Neuronal stem cell (in vitro differentiated cells): Measurements from ENCODE around the gene ZFR.
"Not testable (repeated sequence)": the region's sequence is repeated elsewhere in the genome, so short reads cannot be mapped to it uniquely, and the experiment has no call there.

Experiments used
- DNase-seq: peaks from one replicate; pipeline ENCODE4 v3.0.0-alpha.2; 2013; ENCODE audit warnings: low spot score
- H2AFZ ChIP-seq: one replicate; pipeline ENCODE4 v1.6.1; 2013; ENCODE audit warnings: mild to moderate bottlenecking, low read length, inconsistent platforms
- H2AK5ac ChIP-seq: 2 replicates; pipeline ENCODE4 v1.6.1; 2013; ENCODE audit warnings: low read depth, mild to moderate bottlenecking, inconsistent platforms, low read length, moderate library complexity, mixed read lengths
- H2BK120ac ChIP-seq: 2 replicates; pipeline ENCODE4 v1.6.1; 2013; ENCODE audit warnings: low read depth, mild to moderate bottlenecking, inconsistent platforms, low read length, moderate library complexity, mixed read lengths
- H2BK12ac ChIP-seq: one replicate; pipeline ENCODE4 v1.6.1; 2013; ENCODE audit warnings: low read length, inconsistent platforms
- H2BK15ac ChIP-seq: 2 replicates; pipeline ENCODE4 v1.6.1; 2013; ENCODE audit warnings: mild to moderate bottlenecking, low read length, inconsistent platforms, mixed read lengths
- H2BK5ac ChIP-seq: one replicate; pipeline ENCODE4 v1.6.1; 2013; ENCODE audit warnings: inconsistent platforms, mild to moderate bottlenecking, low read length, moderate library complexity
- H3K14ac ChIP-seq: one replicate; pipeline ENCODE4 v1.6.1; 2013; ENCODE audit warnings: low read length, inconsistent platforms
- H3K18ac ChIP-seq: 2 replicates; pipeline ENCODE4 v1.6.1; 2013; ENCODE audit warnings: low read length, inconsistent platforms
- H3K23ac ChIP-seq: 2 replicates; pipeline ENCODE4 v1.6.1; 2013; ENCODE audit warnings: low read depth, mild to moderate bottlenecking, mixed read lengths, low read length, inconsistent platforms; ENCODE audit not compliant: poor library complexity
- H3K27ac ChIP-seq: replicated peaks from 3 replicates; pipeline ENCODE4 v1.5.1; 2013; ENCODE audit warnings: low read length, inconsistent platforms
- H3K27me3 ChIP-seq, 3 experiments: 2 replicates each; pipeline ENCODE4 v1.6.1; 2013; ENCODE audit warnings: low read length in 3 of 3, mild to moderate bottlenecking in 2 of 3, inconsistent platforms in 1 of 3, low read depth in 1 of 3, mixed read lengths in 1 of 3, moderate library complexity in 1 of 3; ENCODE audit not compliant: control insufficient read depth in 3 of 3, insufficient read depth in 3 of 3
- H3K36me3 ChIP-seq, 2 donors: replicated peaks in 1 of 2; 2 replicates each; pipeline ENCODE4 v1.6.1; 2013; ENCODE audit warnings: low read length in 2 of 2; ENCODE audit not compliant: control insufficient read depth in 2 of 2, insufficient read depth in 2 of 2
- H3K4ac ChIP-seq: 2 replicates; pipeline ENCODE4 v1.6.1; 2013; ENCODE audit warnings: inconsistent platforms, mild to moderate bottlenecking, low read length, moderate library complexity
- H3K4me1 ChIP-seq, 2 donors: 1 replicate in 1 of 2; 2 replicates in 1 of 2; pipeline ENCODE4 v1.6.1; 2013; ENCODE audit warnings: low read length in 2 of 2, low read depth in 1 of 2; ENCODE audit not compliant: control insufficient read depth in 2 of 2, insufficient read depth in 1 of 2
- H3K4me2 ChIP-seq: one replicate; pipeline ENCODE4 v1.6.1; 2013; ENCODE audit warnings: mild to moderate bottlenecking, low read length, inconsistent platforms; ENCODE audit not compliant: insufficient read depth, poor library complexity, severe bottlenecking
- H3K4me3 ChIP-seq, 2 donors: 2 replicates each; pipeline ENCODE4 v1.5.1; 2013; ENCODE audit warnings: low read length in 2 of 2, mild to moderate bottlenecking in 2 of 2, inconsistent platforms in 1 of 2, moderate library complexity in 1 of 2
- H3K79me1 ChIP-seq: one replicate; pipeline ENCODE4 v1.6.1; 2013; ENCODE audit warnings: low read depth, mild to moderate bottlenecking, inconsistent platforms, low read length, moderate library complexity
- H3K9ac ChIP-seq: one replicate; pipeline ENCODE4 v1.6.1; 2013; ENCODE audit warnings: mild to moderate bottlenecking, low read depth, low read length, inconsistent platforms; ENCODE audit not compliant: poor library complexity
- H3K9me3 ChIP-seq, 2 donors: replicated peaks in 1 of 2; 2 replicates each; pipeline versions ENCODE3 to v1.6.1; 2013; ENCODE audit warnings: low read length in 2 of 2, mild to moderate bottlenecking in 2 of 2, inconsistent platforms in 1 of 2, low read depth in 1 of 2, mixed read lengths in 1 of 2, moderate library complexity in 1 of 2; ENCODE audit not compliant: control insufficient read depth in 2 of 2, insufficient read depth in 1 of 2
- H4K8ac ChIP-seq: one replicate; pipeline ENCODE4 v1.6.1; 2013; ENCODE audit warnings: low read depth, mild to moderate bottlenecking, inconsistent platforms, low read length, moderate library complexity
- H4K91ac ChIP-seq: one replicate; pipeline ENCODE4 v1.6.1; 2013; ENCODE audit warnings: low read length, low read depth, mild to moderate bottlenecking, inconsistent platforms; ENCODE audit not compliant: poor library complexity
- WGBS, 2 donors: extraction: QIAGEN DNeasy Blood & Tissue Kit; methylation state at CpG; one replicate each; pipeline ENCODE4 v1.1.7; 2013; ENCODE audit warnings: missing lambda C conversion rate in 2 of 2, mixed read lengths in 1 of 2; ENCODE audit not compliant: insufficient read length in 2 of 2, insufficient replicate concordance in 1 of 2; ENCODE audit errors: extremely low coverage in 2 of 2; 5-methylcytosine and 5-hydroxymethylcytosine counted together

The ZFR gene

DNA sequence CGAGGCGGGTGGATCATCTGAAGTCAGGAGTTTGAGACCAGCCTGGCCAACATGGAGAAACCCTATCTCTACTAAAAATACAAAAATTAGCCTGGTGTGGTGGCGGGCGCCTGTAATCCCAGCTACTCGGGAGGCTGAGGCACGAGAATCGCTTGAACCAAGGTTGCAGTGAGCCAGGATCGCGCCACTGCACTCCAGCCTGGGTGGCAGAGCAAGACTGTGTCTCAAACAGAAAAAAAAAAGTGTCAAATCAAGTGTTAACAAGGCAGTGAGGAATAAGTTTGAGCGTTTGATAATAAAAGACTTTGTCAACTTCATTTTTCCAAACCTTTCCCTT is 130.4 kb downstream of the ZFR start:
- H3K4me1 ChIP-seq, H3K9ac ChIP-seq, H2AFZ ChIP-seq, H3K18ac ChIP-seq, H3K4me3 ChIP-seq, H3K79me1 ChIP-seq, H3K23ac ChIP-seq, H2BK12ac ChIP-seq, H2BK15ac ChIP-seq, H4K91ac ChIP-seq, H2BK5ac ChIP-seq, H3K9me3 ChIP-seq, H3K14ac ChIP-seq, H2AK5ac ChIP-seq, H3K27me3 ChIP-seq, H3K27ac ChIP-seq, DNase-seq, H3K4ac ChIP-seq, H4K8ac ChIP-seq, H3K4me2 ChIP-seq, H2BK120ac ChIP-seq: not testable (repeated sequence)
- no CpG with 5 or more reads among the region's 10 CpGs for WGBS, 2 donors
- peaks cover 0 to 15% of the 10 kb centered on the region in 2 donors for H3K36me3 ChIP-seq

DNA sequence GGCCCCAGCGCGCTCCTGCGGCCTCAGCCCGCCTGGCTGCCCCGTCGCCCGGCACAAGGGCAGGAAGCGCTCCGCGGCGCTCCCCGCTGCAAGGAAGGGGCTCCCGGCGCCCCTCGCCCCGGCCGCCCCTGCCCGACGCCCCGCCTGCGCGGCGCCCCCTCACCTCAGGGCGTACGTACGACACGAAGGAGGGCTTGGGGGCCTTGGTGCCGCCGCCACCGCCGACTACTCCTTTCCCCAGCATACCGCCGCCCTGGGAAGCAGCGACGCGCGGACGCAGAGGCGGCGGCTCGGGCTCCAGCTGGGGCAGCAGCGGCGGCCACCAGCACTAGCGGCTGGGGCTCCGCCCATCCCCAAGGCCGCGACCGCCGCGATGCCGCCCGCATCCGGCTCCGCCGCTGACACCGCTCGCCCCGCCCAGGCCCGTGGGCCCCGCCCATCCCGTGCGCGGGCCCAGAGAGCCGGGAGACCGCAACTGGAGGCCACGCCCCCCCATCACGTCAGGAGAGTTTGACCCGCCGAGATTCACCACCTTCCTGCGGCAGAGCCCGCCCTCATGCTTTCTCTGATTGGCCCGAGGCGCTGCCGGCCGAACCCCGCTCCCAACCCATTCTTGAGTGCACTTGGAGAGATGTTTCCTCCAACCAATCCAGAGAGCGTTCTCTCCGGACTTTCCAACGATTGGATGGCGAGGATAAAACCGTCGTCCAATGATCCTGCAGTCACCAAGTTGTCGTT is 131.8 kb downstream of the ZFR start, which contains the start of gene MTMR12:
TSS of gene MTMR12 (minus strand) at position 345 of the 738 bp plus-strand sequence. CDS start at position 244, 101 bp downstream.
- H2BK15ac ChIP-seq = peak within 1 kb of the TSS; percentile 37
- peak; percentile 99 for DNase-seq
- peak within 1 kb of the TSS; percentile 98 for H3K9ac ChIP-seq
- peaks cover 5% of the 10 kb centered on the region in 2 donors for H3K4me1 ChIP-seq
- peak within 1 kb of the TSS; percentile 96 for H2BK5ac ChIP-seq
- peak within 1 kb of the TSS; percentile 94 for H2AFZ ChIP-seq
- H3K27ac ChIP-seq = peak within 1 kb of the TSS; percentile 80
- H3K4me2 ChIP-seq = peak within 1 kb of the TSS; percentile 57
- no peak within 1 kb of the TSS for H4K91ac ChIP-seq
- H2BK120ac ChIP-seq = peak within 1 kb of the TSS; percentile 47
- peak within 1 kb of the TSS; percentile 84 to 100 for H3K4me3 ChIP-seq
- H2BK12ac ChIP-seq = no peak within 1 kb of the TSS
- H3K4ac ChIP-seq = no peak within 1 kb of the TSS
- no peak within 1 kb of the TSS for H4K8ac ChIP-seq
- peaks cover 0 to 23% of the 10 kb centered on the region in 2 donors for H3K36me3 ChIP-seq
- peak within 1 kb of the TSS; percentile 98 for H3K18ac ChIP-seq
- WGBS, 2 donors = no CpG with 5 or more reads among the region's 83 CpGs
- peak within 1 kb of the TSS; percentile 83 for H3K23ac ChIP-seq
- H3K27me3 ChIP-seq = no peaks in the 10 kb centered on the region
- no peak within 1 kb of the TSS for H2AK5ac ChIP-seq
- no peaks in the 10 kb centered on the region for H3K9me3 ChIP-seq
- H3K14ac ChIP-seq = peak within 1 kb of the TSS; percentile 82
- H3K79me1 ChIP-seq = peaks cover 6% of the 10 kb centered on the region

GRCh38 chr5:32312197-32312594 is 132.3 kb downstream of the ZFR start:
- peak; percentile 47 for DNase-seq
- Histone ChIP-seq H2BK120ac (peak overlapping the region; percentile 47), H3K4me3 (peak overlapping the region; percentile 84 to 100), H4K91ac (no peak overlapping the region), H2AFZ (peak overlapping the region; percentile 94), H3K9ac (peak overlapping the region; percentile 98), H3K4me1 (peaks cover 5% of the 10 kb centered on the region in 2 donors), H3K36me3 (peaks cover 0 to 23% of the 10 kb centered on the region in 2 donors), H2BK5ac (peak overlapping the region; percentile 96), H3K14ac (peak overlapping the region; percentile 82), H3K9me3 (no peaks in the 10 kb centered on the region), H3K79me1 (peaks cover 6% of the 10 kb centered on the region), H3K4me2 (peak overlapping the region; percentile 51), H2BK15ac (peak overlapping the region; percentile 37), H2BK12ac (no peak overlapping the region), H4K8ac (no peak overlapping the region), H3K4ac (no peak overlapping the region), H2AK5ac (no peak overlapping the region), H3K27me3 (no peaks in the 10 kb centered on the region), H3K23ac (peak overlapping the region; percentile 83), H3K27ac (peak overlapping the region; percentile 80), H3K18ac (peak overlapping the region; percentile 98)
- no CpG with 5 or more reads among the region's 34 CpGs for WGBS, 2 donors

DNA sequence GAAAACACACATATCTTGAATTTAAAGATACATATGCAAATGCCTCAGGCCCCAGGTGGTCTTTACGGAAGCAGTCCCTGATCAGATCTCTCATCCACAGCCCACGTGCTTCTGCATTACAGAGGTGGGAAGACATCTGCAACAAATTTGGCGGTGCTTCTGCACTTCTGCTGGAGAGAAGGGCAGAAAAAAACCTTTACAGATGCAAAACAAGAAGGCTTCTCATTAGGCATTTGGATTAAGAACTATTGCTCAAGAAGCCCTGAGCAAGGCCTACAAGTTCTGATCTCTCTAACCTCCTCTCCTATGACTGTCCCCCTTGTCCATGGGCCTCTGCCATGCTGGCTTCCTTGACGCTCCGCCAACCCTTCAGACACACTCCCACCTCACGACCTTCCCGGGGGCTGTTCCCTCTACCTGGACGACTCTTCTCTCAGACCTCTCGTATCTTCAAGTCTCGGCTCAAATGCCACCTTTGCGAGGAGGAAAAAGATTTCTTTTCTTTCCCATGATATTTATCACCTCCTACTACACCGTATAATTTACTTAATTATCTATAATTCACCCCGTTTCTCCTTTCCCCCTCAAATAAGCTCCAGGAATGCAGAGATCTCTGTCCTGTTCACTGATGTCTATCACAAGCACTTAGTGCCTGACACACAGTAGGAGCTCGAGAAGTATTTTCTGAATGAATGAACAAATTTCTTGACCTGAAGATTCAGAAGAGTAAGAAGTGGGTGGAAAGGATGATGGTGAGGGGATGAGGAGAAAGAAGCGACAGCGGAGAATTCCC is 132.9 kb downstream of the ZFR start:
- H3K27ac ChIP-seq = no peak overlapping the region
- no peak overlapping the region for H3K4ac ChIP-seq
- peak overlapping the region; percentile 94 for H2AFZ ChIP-seq
- DNase-seq = no peak
- peaks cover 5% of the 10 kb centered on the region in 2 donors for H3K4me1 ChIP-seq
- no peak overlapping the region for H4K91ac ChIP-seq
- no peaks in the 10 kb centered on the region for H3K27me3 ChIP-seq
- H2BK15ac ChIP-seq = no peak overlapping the region
- H4K8ac ChIP-seq = no peak overlapping the region
- H2AK5ac ChIP-seq = no peak overlapping the region
- peak overlapping the region; percentile 96 for H2BK5ac ChIP-seq
- H3K79me1 ChIP-seq = peaks cover 6% of the 10 kb centered on the region
- no peaks in the 10 kb centered on the region for H3K9me3 ChIP-seq
- peaks cover 0 to 23% of the 10 kb centered on the region in 2 donors for H3K36me3 ChIP-seq
- peak overlapping the region; percentile 84 to 100 for H3K4me3 ChIP-seq
- no peak overlapping the region for H2BK120ac ChIP-seq
- peak overlapping the region; percentile 82 for H3K14ac ChIP-seq
- H3K23ac ChIP-seq = peak overlapping the region; percentile 83
- peak overlapping the region; percentile 51 for H3K4me2 ChIP-seq
- H3K9ac ChIP-seq = peak overlapping the region; percentile 98
- no peak overlapping the region for H2BK12ac ChIP-seq
- H3K18ac ChIP-seq = no peak overlapping the region
- 100% methylated on average over 2 of the region's 16 CpGs; no CpG with 5 or more reads in 1 of the 2 donors for WGBS, 2 donors
